DND-41 (cell line): Measurements from ENCODE around the gene CCT7.
A peak's percentile ranks its signal among the peaks of the same experiment; 100 is the strongest.
"Not testable (repeated sequence)": the region's sequence is repeated elsewhere in the genome, so short reads cannot be mapped to it uniquely, and the experiment has no call there.

Experiments used
- ATAC-seq: fragments of 200-7000 bp; cut with Tn5 transposase; 3 replicates; pipeline ENCODE4 v1.9.1; 2021; ENCODE audit warnings: low read depth; ENCODE audit not compliant: insufficient read depth
- DNase-seq: peaks from one replicate; pipeline ENCODE4 v3.0.0-alpha.2; 2020
- H2AFZ ChIP-seq: 2 replicates; pipeline ENCODE4 v1.6.0; 2012; ENCODE audit warnings: low read depth, low read length
- H3K27ac ChIP-seq: 2 replicates; pipeline ENCODE4 v1.5.1; 2012; ENCODE audit warnings: low read length, inconsistent platforms
- H3K27me3 ChIP-seq: fragments of 200-600 bp; sonication (generic); 2 replicates; pipeline ENCODE4 v1.6.0; 2012; ENCODE audit warnings: low read length, mild to moderate bottlenecking, inconsistent platforms; ENCODE audit not compliant: insufficient read depth, poor library complexity
- H3K36me3 ChIP-seq: 2 replicates; pipeline ENCODE4 v1.5.1; 2012; ENCODE audit warnings: low read length, inconsistent platforms; ENCODE audit not compliant: insufficient read depth
- H3K4me1 ChIP-seq: 2 replicates; pipeline ENCODE4 v1.5.1; 2012; ENCODE audit warnings: mild to moderate bottlenecking, low read length; ENCODE audit not compliant: insufficient read depth
- H3K4me2 ChIP-seq: 2 replicates; pipeline ENCODE4 v1.6.0; 2012; ENCODE audit warnings: mild to moderate bottlenecking, moderate library complexity, low read length, inconsistent platforms; ENCODE audit not compliant: insufficient read depth
- H3K4me3 ChIP-seq, 2 experiments: fragments of 200-600 bp in 1 of 2; shearing (Covaris generic) in 1 of 2; 2 replicates each; pipeline ENCODE4 v1.5.1; 2012 to 2016; ENCODE audit warnings: inconsistent platforms in 2 of 2, low read length in 2 of 2, mild to moderate bottlenecking in 2 of 2, low read depth in 1 of 2, moderate library complexity in 1 of 2
- H3K79me2 ChIP-seq: 2 replicates; pipeline ENCODE4 v1.6.0; 2012; ENCODE audit warnings: low read length, inconsistent platforms; ENCODE audit not compliant: insufficient read depth
- H3K9ac ChIP-seq: 2 replicates; pipeline ENCODE4 v1.6.0; 2012; ENCODE audit warnings: low read depth, mild to moderate bottlenecking, inconsistent platforms, low read length, moderate library complexity
- H3K9me3 ChIP-seq: 2 replicates; pipeline ENCODE4 v1.5.1; 2012; ENCODE audit warnings: low read length, moderate library complexity, mild to moderate bottlenecking, inconsistent platforms; ENCODE audit not compliant: insufficient read depth, severe bottlenecking
- H4K20me1 ChIP-seq: 2 replicates; pipeline ENCODE4 v1.6.0; 2012; ENCODE audit warnings: low read length; ENCODE audit not compliant: insufficient read depth
- CTCF ChIP-seq: IDR thresholded peaks from 2 replicates; pipeline ENCODE4 v1.5.1; 2012; ENCODE audit warnings: borderline replicate concordance, low read length, moderate library complexity, mild to moderate bottlenecking; ENCODE audit not compliant: poor library complexity, severe bottlenecking; ENCODE audit errors: extremely low read depth
- EZH2 ChIP-seq: IDR thresholded peaks from 3 replicates; pipeline ENCODE4 v1.6.1; 2012; ENCODE audit warnings: borderline replicate concordance, low read depth, mild to moderate bottlenecking, moderate library complexity, low read length, inconsistent platforms; ENCODE audit not compliant: severe bottlenecking

The CCT7 gene

GRCh38 chr2:73260338-73260984 lies 26.4 kb downstream of the CCT7 start:
- DNase-seq (no peak), ATAC-seq (no peak)
- H3K9ac ChIP-seq = no peak overlapping the region
- no peak overlapping the region for H3K4me3 ChIP-seq
- H2AFZ ChIP-seq = no peak overlapping the region
- H3K27me3 ChIP-seq = no peaks in the 10 kb centered on the region
- H3K79me2 ChIP-seq = no peaks in the 10 kb centered on the region
- peaks cover 77% of the 10 kb centered on the region for H3K36me3 ChIP-seq
- peaks cover 20% of the 10 kb centered on the region; the same call in 1 of the 2 replicates for H4K20me1 ChIP-seq
- H3K4me2 ChIP-seq = no peak overlapping the region
- no peak overlapping the region for H3K27ac ChIP-seq
- H3K4me1 ChIP-seq = no peaks in the 10 kb centered on the region
- H3K9me3 ChIP-seq = no peaks in the 10 kb centered on the region
- peak; percentile 43 for TF ChIP-seq CTCF
- no peak for TF ChIP-seq EZH2

- Histone ChIP-seq H3K4me2 (no peak overlapping the region), H3K4me1 (no peaks in the 10 kb centered on the region), H3K36me3 (peaks cover 85% of the 10 kb centered on the region), H4K20me1 (peaks cover 27% of the 10 kb centered on the region), H3K9ac (no peak overlapping the region), H3K27me3 (no peaks in the 10 kb centered on the region), H3K27ac (no peak overlapping the region), H2AFZ (no peak overlapping the region), H3K9me3 (no peaks in the 10 kb centered on the region), H3K79me2 (peaks cover 5% of the 10 kb centered on the region), H3K4me3 (no peak overlapping the region)
- no peak for DNase-seq
- ATAC-seq = no peak
- no peak for TF ChIP-seq EZH2
- TF ChIP-seq CTCF = no peak
Measured at GRCh38 chr2:73262108-73262651, 28.1 kb downstream of the CCT7 start.

GRCh38 chr2:73262691-73263429 lies 28.8 kb downstream of the CCT7 start:
- H3K27me3 ChIP-seq, DNase-seq, H3K9ac ChIP-seq, H3K9me3 ChIP-seq, H2AFZ ChIP-seq, H3K27ac ChIP-seq, H3K4me1 ChIP-seq, H3K4me2 ChIP-seq, H3K4me3 ChIP-seq, ATAC-seq: not testable (repeated sequence)
- H3K79me2 ChIP-seq = peaks cover 12% of the 10 kb centered on the region
- H4K20me1 ChIP-seq = peaks cover 30% of the 10 kb centered on the region
- H3K36me3 ChIP-seq = peaks cover 89% of the 10 kb centered on the region
